ENCODE results near the gene DTNB. TPM values are rescaled to one million over a fixed set of nuclear protein-coding genes. Genes with fewer than 3 reads are reported as not detected.

DTNB gene
- total RNA-seq, 4 donors from 2014 or later, result 2.2 to 7.8 (median 3.9) TPM

DNA sequence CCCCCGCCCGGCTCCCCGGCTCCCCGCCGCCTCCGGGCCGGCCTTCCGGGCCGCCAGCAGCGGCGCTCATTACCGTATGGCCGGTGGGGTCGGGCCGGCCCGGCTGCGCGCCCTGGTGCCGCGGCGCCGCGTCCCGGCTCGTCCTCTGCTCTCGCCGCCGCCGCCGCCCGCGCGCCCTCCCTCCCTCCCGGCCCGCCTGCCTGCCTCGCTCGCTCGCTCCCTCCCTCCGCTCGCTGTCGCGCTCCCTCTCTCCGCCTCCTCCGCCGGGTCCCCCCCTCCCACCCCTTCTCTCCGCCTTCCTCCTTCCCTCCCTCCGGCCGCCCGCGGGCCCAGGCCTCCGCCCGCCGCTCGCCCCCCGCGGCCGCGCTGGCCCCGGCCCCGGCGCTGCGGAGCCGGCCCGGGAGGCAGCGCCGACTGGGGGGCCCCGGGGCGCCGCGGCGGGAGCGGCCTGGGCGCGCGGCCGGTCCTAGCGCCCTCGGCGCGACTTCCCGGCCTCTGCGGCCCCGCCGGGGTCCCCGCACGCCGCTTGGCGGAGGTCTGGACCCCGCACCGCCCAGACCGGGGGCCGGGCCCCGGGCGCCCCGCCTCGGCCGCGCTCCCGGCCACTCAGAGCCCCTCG lies 331.5 kb downstream of the DTNB start, which contains the start of gene DNMT3A:
DNMT3A (minus strand) TSS at position 173 of the 619 bp plus-strand sequence. CDS start 27,941 bp downstream, outside the sequence.
- Histone ChIP-seq H3K27ac (peak within 1 kb of the TSS; percentile 81 to 91 (median 87)), H3K4me1 (peaks cover 15 to 37% (median 22%) of the 10 kb centered on the region in 4 donors), H3K27me3 (no peaks in the 10 kb centered on the region), H3K36me3 (no peaks in the 10 kb centered on the region), H3K4me3 (peak within 1 kb of the TSS; percentile 69 to 82 (median 78)), H3K9me3 (no peaks in the 10 kb centered on the region)
- DNase-seq, result peak; percentile 68
- intact Hi-C loops (cut with DNase I; ENCODE audit: low total_unique reads), result loop anchor here (2.0 to 10.0 kb wide), 2 partner anchors 35 to 67 kb away; no protein-coding TSS in a partner anchor
- in situ Hi-C loops (cut with MboI; ENCODE audit: low pct_ligation_motif_present in 1 of 4, low pct_unique_long_range_greater_than_20kb in 1 of 4, low sequenced_read_pairs in 3 of 4), result no loop called here
- WGBS, 2 donors (ENCODE audit: low coverage in 1 of 2), result 2% methylated on average over 24 of the region's 100 CpGs; no CpG with 5 or more reads in 1 of the 2 donors
- TF ChIP-seq, protein P1, sequence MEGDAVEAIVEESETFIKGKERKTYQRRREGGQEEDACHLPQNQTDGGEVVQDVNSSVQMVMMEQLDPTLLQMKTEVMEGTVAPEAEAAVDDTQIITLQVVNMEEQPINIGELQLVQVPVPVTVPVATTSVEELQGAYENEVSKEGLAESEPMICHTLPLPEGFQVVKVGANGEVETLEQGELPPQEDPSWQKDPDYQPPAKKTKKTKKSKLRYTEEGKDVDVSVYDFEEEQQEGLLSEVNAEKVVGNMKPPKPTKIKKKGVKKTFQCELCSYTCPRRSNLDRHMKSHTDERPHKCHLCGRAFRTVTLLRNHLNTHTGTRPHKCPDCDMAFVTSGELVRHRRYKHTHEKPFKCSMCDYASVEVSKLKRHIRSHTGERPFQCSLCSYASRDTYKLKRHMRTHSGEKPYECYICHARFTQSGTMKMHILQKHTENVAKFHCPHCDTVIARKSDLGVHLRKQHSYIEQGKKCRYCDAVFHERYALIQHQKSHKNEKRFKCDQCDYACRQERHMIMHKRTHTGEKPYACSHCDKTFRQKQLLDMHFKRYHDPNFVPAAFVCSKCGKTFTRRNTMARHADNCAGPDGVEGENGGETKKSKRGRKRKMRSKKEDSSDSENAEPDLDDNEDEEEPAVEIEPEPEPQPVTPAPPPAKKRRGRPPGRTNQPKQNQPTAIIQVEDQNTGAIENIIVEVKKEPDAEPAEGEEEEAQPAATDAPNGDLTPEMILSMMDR (IDR thresholded peaks at IDR 0.05), result no peak
- TF ChIP-seq POLR2A (IDR thresholded peaks at IDR 0.05), result no peak
- TF ChIP-seq POLR2AphosphoS5 (IDR thresholded peaks at IDR 0.05), result no peak
- no peak for TF ChIP-seq EP300 (IDR thresholded peaks at IDR 0.05; ENCODE audit: low read depth)

- peak; percentile 34 for DNase-seq
- intact Hi-C loops (cut with DNase I; ENCODE audit: low total_unique reads), result loop anchor here (10.0 kb wide), 1 partner anchor 66 kb away; no protein-coding TSS in a partner anchor
- 1% methylated on average over 30 of the region's 104 CpGs; no CpG with 5 or more reads in 1 of the 2 donors for WGBS, 2 donors (ENCODE audit: low coverage in 1 of 2)
- Histone ChIP-seq H3K27ac (peak overlapping the region; percentile 81 to 91 (median 87)), H3K4me3 (peak overlapping the region; percentile 53 to 82 (median 72)), H3K36me3 (no peaks in the 10 kb centered on the region), H3K4me1 (peaks cover 15 to 44% (median 22%) of the 10 kb centered on the region in 4 donors), H3K9me3 (no peaks in the 10 kb centered on the region), H3K27me3 (no peaks in the 10 kb centered on the region)
- in situ Hi-C loops (cut with MboI; ENCODE audit: low pct_ligation_motif_present in 1 of 4, low pct_unique_long_range_greater_than_20kb in 1 of 4, low sequenced_read_pairs in 3 of 4), result no loop called here
- no peak for TF ChIP-seq EP300 (IDR thresholded peaks at IDR 0.05; ENCODE audit: low read depth)
- TF ChIP-seq, protein P1 (IDR thresholded peaks at IDR 0.05), result no peak
These were observed 332.2 kb downstream of the DTNB start for GRCh38 chr2:25341011-25341727.

DNA sequence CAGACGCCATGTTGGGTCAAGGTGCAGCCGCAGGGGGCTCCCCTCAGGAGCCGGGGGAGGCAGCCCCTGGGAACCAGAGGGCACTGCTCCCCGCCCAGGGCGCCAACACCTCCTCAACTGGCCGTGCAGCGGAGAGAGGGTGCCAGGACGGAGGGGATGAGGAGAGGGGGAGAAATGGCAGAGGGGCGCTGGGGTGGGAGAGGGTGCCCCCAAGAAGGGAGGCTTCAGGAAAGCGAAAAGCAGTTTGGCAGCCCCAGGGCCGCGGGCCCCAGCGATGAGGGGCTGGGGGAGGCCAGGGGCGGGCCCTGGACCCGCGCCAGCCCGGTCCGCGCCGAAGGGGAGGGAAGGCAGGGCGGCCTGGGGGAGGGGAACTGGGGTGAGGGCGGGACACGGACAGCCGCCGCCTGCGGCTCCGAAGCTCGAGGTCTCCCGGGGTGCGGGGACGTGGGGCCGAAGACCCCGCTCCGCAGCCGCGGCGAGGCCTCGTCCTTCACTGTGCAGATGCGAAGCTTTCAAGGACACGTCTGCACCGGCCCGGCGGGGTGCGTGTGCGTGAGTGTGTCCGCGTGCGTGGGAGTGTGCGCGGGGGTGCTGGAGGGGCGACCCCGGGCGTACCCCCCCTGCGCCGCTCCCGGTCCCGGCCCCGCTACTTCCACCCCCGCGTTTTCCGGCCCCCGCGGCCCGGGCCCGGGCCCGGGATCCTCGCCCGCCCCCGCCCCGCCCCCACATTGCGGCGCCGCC lies 333.0 kb downstream of the DTNB start:
- no peak for TF ChIP-seq EP300 (IDR thresholded peaks at IDR 0.05; ENCODE audit: low read depth)
- TF ChIP-seq POLR2AphosphoS5 (IDR thresholded peaks at IDR 0.05), result no peak
- TF ChIP-seq, protein P1 (IDR thresholded peaks at IDR 0.05), result no peak
- TF ChIP-seq POLR2A (IDR thresholded peaks at IDR 0.05), result no peak
- Histone ChIP-seq H3K27me3 (no peaks in the 10 kb centered on the region), H3K36me3 (no peaks in the 10 kb centered on the region), H3K27ac (peak overlapping the region; percentile 81 to 88 (median 86)), H3K4me3 (peak overlapping the region; percentile 42 to 82 (median 72)), H3K4me1 (peaks cover 15 to 50% (median 22%) of the 10 kb centered on the region in 4 donors), H3K9me3 (no peaks in the 10 kb centered on the region)
- WGBS, 2 donors (ENCODE audit: low coverage in 1 of 2), result 6% methylated on average over 50 of the region's 73 CpGs; no CpG with 5 or more reads in 1 of the 2 donors
- intact Hi-C loops (cut with DNase I; ENCODE audit: low total_unique reads) (loop anchor here (10.0 kb wide), 1 partner anchor 66 kb away; no protein-coding TSS in a partner anchor), in situ Hi-C loops (cut with MboI; ENCODE audit: low pct_ligation_motif_present in 1 of 4, low pct_unique_long_range_greater_than_20kb in 1 of 4, low sequenced_read_pairs in 3 of 4) (no loop called here)
- DNase-seq, result peak; percentile 57
